ENCODE measurements around the gene TRERF1.

DNA sequence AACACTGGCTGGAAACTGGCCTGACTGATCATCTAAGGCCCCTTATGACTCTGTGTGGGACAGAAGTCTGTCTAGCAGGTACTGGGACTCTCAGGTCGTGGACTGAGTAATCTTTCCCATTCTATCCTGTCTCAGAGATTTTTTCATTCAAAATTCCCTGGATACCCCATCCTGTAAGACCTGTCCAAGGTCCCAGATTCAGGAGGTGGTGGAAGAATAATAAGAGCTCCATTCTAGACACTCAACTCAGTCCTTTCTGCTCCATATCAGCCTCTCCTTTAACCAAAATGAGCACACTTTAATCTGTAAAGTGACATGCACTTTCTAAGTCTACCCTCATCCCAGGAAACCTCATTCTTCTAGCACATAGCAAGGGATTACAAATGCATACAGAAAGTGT, 151.5 kb downstream of the TRERF1 start:
- TF ChIP-seq, protein P1, sequence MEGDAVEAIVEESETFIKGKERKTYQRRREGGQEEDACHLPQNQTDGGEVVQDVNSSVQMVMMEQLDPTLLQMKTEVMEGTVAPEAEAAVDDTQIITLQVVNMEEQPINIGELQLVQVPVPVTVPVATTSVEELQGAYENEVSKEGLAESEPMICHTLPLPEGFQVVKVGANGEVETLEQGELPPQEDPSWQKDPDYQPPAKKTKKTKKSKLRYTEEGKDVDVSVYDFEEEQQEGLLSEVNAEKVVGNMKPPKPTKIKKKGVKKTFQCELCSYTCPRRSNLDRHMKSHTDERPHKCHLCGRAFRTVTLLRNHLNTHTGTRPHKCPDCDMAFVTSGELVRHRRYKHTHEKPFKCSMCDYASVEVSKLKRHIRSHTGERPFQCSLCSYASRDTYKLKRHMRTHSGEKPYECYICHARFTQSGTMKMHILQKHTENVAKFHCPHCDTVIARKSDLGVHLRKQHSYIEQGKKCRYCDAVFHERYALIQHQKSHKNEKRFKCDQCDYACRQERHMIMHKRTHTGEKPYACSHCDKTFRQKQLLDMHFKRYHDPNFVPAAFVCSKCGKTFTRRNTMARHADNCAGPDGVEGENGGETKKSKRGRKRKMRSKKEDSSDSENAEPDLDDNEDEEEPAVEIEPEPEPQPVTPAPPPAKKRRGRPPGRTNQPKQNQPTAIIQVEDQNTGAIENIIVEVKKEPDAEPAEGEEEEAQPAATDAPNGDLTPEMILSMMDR (IDR thresholded peaks at IDR 0.05) = no peak
- TF ChIP-seq POLR2A (IDR thresholded peaks at IDR 0.05) = no peak

Measured in thyroid gland (tissue), 4 donors.